GM12865 (cell line): ENCODE data around the gene GPC4.

Source experiments
- DNase-seq: peaks from one replicate; pipeline ENCODE4 v3.0.0; 2010; ENCODE audit warnings: low read depth
- H3K4me3 ChIP-seq: 2 replicates; pipeline ENCODE4 v1.5.1; 2011; ENCODE audit warnings: mild to moderate bottlenecking, low read depth, low read length, control low read depth
- CTCF ChIP-seq: IDR thresholded peaks from 2 replicates; pipeline ENCODE4 v1.5.1; 2011; ENCODE audit warnings: low read length, control low read depth, low read depth, inconsistent platforms; ENCODE audit not compliant: insufficient read depth; ENCODE audit errors: missing control alignments

The GPC4 gene

GRCh38 chrX:133415276-133416105, at the start of gene GPC4:
GPC4 (minus strand) TSS chrX:133415489; CDS start chrX:133414965, 524 bp downstream.
- no peak within 1 kb of the TSS for H3K4me3 ChIP-seq

GRCh38 chrX:133461231-133461630, 45.9 kb upstream of the GPC4 start:
- no peak overlapping the region for H3K4me3 ChIP-seq
- no peak for TF ChIP-seq CTCF
- DNase-seq, result no peak

More at GRCh38 chrX:133415276-133416105, at the start of gene GPC4:
- no peak for TF ChIP-seq CTCF
- no peak for DNase-seq

- TF ChIP-seq CTCF, result no peak
- H3K4me3 ChIP-seq, result no peak overlapping the region
- DNase-seq, result no peak
These were observed 39.6 kb upstream of the GPC4 start for GRCh38 chrX:133454924-133455323.

GRCh38 chrX:133454491-133454914, 39.2 kb upstream of the GPC4 start:
- no peak for DNase-seq
- H3K4me3 ChIP-seq, result no peak overlapping the region
- no peak for TF ChIP-seq CTCF

- no peak for DNase-seq
- H3K4me3 ChIP-seq, result no peak overlapping the region
- TF ChIP-seq CTCF, result no peak
These were observed 33.3 kb upstream of the GPC4 start for GRCh38 chrX:133448512-133449076.

GRCh38 chrX:133444952-133445831, 29.9 kb upstream of the GPC4 start:
- TF ChIP-seq CTCF, result no peak
- DNase-seq, result no peak
- no peak overlapping the region for H3K4me3 ChIP-seq
